ENCODE measurements around the gene STAU1. TPM values are rescaled to one million over a fixed set of nuclear protein-coding genes. Genes with fewer than 3 reads are reported as not detected.
A peak's percentile ranks its signal among the peaks of the same experiment; 100 is the strongest.

STAU1 gene
- total and polyA plus RNA-seq, 2 of the 13 experiments (the other 11 are each of a cell fraction or from before 2014, with no cell fraction given) = 119 to 133 TPM

- TF ChIP-seq SIX4 (CRISPR knock-in tag; IDR thresholded peaks at IDR 0.05) (peak; percentile 50; the same call in 1 of the 2 replicates), MXI1 (IDR thresholded peaks at IDR 0.05; ENCODE audit: borderline replicate concordance, low read depth, low read length) (peak; percentile 72; the same call in 1 of the 3 replicates), ZNF343 (CRISPR knock-in tag; IDR thresholded peaks at IDR 0.05) (peak; percentile 100), HNF4A (CRISPR knock-in tag; IDR thresholded peaks at IDR 0.05) (peak; percentile 55; the same call in 1 of the 2 replicates), MAFK (conservative IDR thresholded peaks at IDR 0.05 in 1 of 2, IDR thresholded peaks at IDR 0.05 in 1 of 2; ENCODE audit: low read length in 2 of 2) (no peak), SRF (IDR thresholded peaks at IDR 0.05; ENCODE audit: low read depth, low read length) (peak; percentile 61; the same call in 1 of the 2 replicates), ZNF746 (CRISPR knock-in tag; IDR thresholded peaks at IDR 0.05) (no peak), ZNF264 (CRISPR knock-in tag; IDR thresholded peaks at IDR 0.05) (peak; percentile 59; the same call in 1 of the 2 replicates), MXD4 (CRISPR knock-in tag; IDR thresholded peaks at IDR 0.05) (0 out of 2 replicates have a peak, but pooled peaks have one; percentile 65), DZIP1 (CRISPR knock-in tag; IDR thresholded peaks at IDR 0.05) (no peak), ZNF83 (CRISPR knock-in tag; IDR thresholded peaks at IDR 0.05; ENCODE audit: borderline replicate concordance) (peak; percentile 38; the same call in 1 of the 2 replicates), MBNL3 (CRISPR knock-in tag; conservative IDR thresholded peaks at IDR 0.05) (no peak), SIN3A (IDR thresholded peaks at IDR 0.05; ENCODE audit: borderline replicate concordance, low read depth, low read length) (peak; percentile 60; the same call in 1 of the 2 replicates), KAT7 (CRISPR knock-in tag; IDR thresholded peaks at IDR 0.05; ENCODE audit: borderline replicate concordance) (peak; percentile 41; the same call in 1 of the 2 replicates), DNMT1 (CRISPR knock-in tag; IDR thresholded peaks at IDR 0.05) (no peak), NPAS2 (CRISPR knock-in tag; IDR thresholded peaks at IDR 0.05; ENCODE audit: borderline replicate concordance) (no peak), MIER3 (CRISPR knock-in tag; IDR thresholded peaks at IDR 0.05; ENCODE audit: borderline replicate concordance) (peak; percentile 87; the same call in 1 of the 2 replicates), HOXA7 (CRISPR knock-in tag; IDR thresholded peaks at IDR 0.05) (no peak), IKZF5 (CRISPR knock-in tag; IDR thresholded peaks at IDR 0.05) (peak; percentile 82), HOXA3 (CRISPR knock-in tag; IDR thresholded peaks at IDR 0.05) (peak; percentile 64), HNF4G (IDR thresholded peaks at IDR 0.05; ENCODE audit: borderline replicate concordance, low read depth, low read length) (0 out of 2 replicates have a peak, but pooled peaks have one; percentile 6), HNF4G (CRISPR knock-in tag; IDR thresholded peaks at IDR 0.05; ENCODE audit: borderline replicate concordance, low read depth) (no peak), THAP11 (CRISPR knock-in tag; IDR thresholded peaks at IDR 0.05) (peak; percentile 82), FOXK1 (CRISPR knock-in tag; IDR thresholded peaks at IDR 0.05; ENCODE audit: borderline replicate concordance, low read depth) (peak; percentile 64; the same call in 1 of the 2 replicates), FOXP4 (CRISPR knock-in tag; IDR thresholded peaks at IDR 0.05) (peak; percentile 46; the same call in 1 of the 2 replicates)
Observed at GRCh38 chr20:49216991-49217578, 29.0 kb upstream of the STAU1 start (continued).
